ENCODE data around the gene GABRB1.

DNA sequence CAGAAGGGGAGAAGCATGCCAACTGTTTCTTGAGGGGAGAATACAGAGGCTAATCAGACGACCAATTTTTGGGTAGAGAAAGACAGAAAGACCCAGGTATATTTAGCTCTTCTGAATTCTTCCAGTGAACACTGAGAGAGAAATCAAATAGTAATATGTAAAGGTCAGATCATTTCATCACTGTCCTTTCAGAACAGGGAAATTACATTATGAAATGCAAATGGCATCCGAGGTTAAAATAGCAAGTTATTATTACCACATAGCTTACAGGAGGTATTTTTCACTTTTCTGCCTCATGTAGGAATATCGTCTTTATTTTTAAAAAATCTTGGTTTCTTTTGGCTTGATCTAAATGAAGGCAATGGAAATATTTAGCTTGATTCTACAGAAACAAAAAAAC is 18.0 kb downstream of the GABRB1 start:
- TF ChIP-seq CTCF (IDR thresholded peaks at IDR 0.05) (no peak), POLR2A (IDR thresholded peaks at IDR 0.05) (no peak)

Measured in adrenal gland (tissue), 5 donors.